ENCODE measurements around the gene SPG7.
"Not testable (repeated sequence)": the region's sequence is repeated elsewhere in the genome, so short reads cannot be mapped to it uniquely, and the experiment has no call there.

Gene SPG7

DNA sequence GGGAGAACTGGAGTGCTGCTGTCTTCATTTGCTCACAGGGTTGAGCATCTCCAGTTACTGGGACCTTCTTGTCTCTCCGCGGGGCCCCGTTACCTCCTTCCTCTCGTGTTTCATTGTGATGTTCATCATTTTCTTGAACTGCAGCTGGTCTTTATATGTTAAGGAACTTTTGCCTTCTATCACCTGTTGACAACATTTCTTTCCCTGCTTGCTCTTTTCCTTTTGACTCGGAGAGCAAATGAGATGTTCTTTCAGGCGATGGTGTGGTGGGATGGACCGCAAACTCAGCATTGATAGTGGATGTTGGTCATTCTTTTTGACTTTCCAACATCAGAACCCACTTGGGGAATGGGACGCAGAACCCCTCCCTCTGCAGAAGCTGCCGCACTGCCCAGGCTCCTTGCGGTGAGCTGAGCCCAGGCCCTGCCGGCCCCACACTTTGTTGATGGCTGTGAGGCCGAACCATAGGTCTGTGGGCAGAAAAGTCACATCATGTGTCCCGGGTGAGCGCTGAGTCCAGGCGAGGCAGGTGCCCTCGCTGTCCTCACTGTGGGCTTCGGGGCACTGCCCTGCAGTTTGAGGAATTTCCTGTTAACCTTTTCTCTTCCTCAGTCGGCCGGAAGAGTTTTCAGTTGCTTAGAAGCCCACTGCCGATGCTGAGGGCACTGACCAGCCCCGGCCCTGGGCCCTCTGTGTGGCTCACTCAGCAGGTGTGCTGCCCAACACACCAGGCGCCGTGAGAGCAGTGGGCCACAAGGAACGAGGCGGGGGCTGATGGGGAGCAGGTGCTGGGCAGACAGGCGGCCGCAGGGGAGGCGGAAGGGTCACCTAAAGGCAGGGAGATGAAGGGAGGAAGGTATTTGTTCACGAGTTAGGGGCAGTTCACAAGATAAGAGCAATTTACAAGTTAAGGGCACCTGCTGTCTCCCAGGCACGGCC, 59.7 kb downstream of the SPG7 start:
- ChIA-PET CTCF (no interaction called here), POLR2A (no interaction called here)
- no peak for TF ChIP-seq HDGF (IDR thresholded peaks at IDR 0.05; ENCODE audit: borderline replicate concordance)
- TF ChIP-seq FOXA1 (IDR thresholded peaks at IDR 0.05), result no peak
- DNase-seq (ENCODE audit: extremely low spot score), result no peak

DNA sequence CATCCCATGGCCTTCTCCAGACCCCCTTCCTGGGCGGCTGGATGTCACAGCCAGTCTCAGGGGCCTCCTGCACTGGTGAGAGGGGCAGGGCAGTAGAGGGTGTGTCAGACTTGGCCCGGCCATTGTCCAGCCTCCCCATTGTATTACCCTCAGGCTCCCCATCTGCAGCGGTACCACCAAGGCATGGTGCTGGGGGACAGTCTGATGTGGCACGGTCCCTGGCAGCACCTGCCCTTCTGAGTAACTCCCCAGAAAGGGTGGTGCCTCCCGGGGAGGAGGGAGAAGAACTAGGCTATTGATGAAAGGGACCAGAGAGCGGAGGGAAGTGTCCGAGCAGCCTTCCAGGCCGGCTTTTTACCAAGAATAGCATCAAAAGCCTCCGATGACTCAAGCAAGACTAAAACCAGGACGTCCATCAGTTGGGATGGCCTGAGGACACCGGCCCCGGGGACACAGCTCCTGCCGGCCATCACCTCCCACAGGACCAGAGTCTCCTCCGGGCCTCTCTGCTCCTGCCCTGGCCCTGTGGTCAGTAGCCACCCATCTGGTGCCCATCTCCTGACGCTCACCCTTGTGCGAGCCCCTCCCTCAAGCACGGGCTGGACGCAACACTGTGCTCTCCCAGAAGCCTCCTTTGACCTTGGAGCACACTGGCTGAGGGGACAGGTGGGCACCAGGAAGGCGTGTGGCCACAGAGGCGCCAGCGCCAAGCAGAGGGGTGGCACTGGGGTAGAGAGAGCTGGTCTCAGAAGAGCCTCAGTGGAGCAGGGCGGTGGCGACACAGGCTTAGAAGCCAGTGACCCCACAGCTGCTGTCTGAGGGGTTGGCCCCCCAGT, 61.5 kb downstream of the SPG7 start:
- no peak for DNase-seq (ENCODE audit: extremely low spot score)
- TF ChIP-seq ARNT (IDR thresholded peaks at IDR 0.05) (no peak), SUZ12 (IDR thresholded peaks at IDR 0.05) (no peak), BHLHE40 (IDR thresholded peaks at IDR 0.05; ENCODE audit: borderline replicate concordance) (no peak), ELF4 (IDR thresholded peaks at IDR 0.05) (no peak), ZNF384 (IDR thresholded peaks at IDR 0.05) (no peak)
- TF ChIP-seq, protein P1, sequence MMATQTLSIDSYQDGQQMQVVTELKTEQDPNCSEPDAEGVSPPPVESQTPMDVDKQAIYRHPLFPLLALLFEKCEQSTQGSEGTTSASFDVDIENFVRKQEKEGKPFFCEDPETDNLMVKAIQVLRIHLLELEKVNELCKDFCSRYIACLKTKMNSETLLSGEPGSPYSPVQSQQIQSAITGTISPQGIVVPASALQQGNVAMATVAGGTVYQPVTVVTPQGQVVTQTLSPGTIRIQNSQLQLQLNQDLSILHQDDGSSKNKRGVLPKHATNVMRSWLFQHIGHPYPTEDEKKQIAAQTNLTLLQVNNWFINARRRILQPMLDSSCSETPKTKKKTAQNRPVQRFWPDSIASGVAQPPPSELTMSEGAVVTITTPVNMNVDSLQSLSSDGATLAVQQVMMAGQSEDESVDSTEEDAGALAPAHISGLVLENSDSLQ (IDR thresholded peaks at IDR 0.05), result no peak
- CTCF ChIA-PET, result no interaction called here
- POLR2A ChIA-PET, result no interaction called here

DNA sequence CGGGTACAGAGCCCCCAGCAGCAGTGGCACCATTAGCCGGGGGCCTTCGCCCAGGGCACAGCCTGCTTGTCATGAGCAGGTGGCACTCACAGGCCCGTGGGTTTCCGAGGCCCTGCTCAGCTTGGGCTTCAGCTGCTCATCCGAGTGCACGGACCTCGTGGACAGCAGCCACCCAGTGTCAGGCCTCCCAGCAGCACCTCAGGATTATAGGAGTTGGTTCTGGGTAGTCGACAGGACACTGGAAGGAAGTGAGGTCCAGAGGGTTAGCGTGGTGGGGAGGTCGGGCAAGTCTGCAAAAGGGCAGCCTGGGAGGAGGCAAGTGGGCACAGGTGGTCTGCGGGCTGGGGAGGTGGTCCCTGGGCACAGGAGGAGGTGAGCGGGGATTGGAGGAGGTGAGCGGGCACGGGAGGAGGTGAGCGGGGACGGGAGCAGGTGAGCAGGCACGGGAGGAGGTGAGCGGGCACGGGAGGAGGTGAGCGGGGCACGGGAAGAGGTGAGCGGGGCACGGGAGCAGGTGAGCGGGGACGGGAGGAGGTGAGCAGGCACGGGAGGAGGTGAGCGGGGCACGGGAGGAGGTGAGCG, 62.2 kb downstream of the SPG7 start:
- TF ChIP-seq NFRKB (IDR thresholded peaks at IDR 0.05) (no peak), LEF1 (IDR thresholded peaks at IDR 0.05; ENCODE audit: borderline replicate concordance) (no peak), ARNT (IDR thresholded peaks at IDR 0.05) (no peak), L3MBTL2 (conservative IDR thresholded peaks at IDR 0.05) (no peak), FOXM1 (IDR thresholded peaks at IDR 0.05; ENCODE audit: borderline replicate concordance) (no peak), FOXK2 (IDR thresholded peaks at IDR 0.05) (no peak), SP1 (IDR thresholded peaks at IDR 0.05) (no peak), TARDBP (IDR thresholded peaks at IDR 0.05) (no peak), ELF4 (IDR thresholded peaks at IDR 0.05) (no peak), CTBP1 (IDR thresholded peaks at IDR 0.05; ENCODE audit: borderline replicate concordance) (no peak), HDGF (IDR thresholded peaks at IDR 0.05; ENCODE audit: borderline replicate concordance) (no peak), ZNF384 (IDR thresholded peaks at IDR 0.05) (no peak), SUZ12 (IDR thresholded peaks at IDR 0.05) (no peak)
- TF ChIP-seq, protein P1 (IDR thresholded peaks at IDR 0.05), result no peak
- DNase-seq (ENCODE audit: extremely low spot score), result no peak
- ChIA-PET CTCF (no interaction called here), POLR2A (no interaction called here)

DNA sequence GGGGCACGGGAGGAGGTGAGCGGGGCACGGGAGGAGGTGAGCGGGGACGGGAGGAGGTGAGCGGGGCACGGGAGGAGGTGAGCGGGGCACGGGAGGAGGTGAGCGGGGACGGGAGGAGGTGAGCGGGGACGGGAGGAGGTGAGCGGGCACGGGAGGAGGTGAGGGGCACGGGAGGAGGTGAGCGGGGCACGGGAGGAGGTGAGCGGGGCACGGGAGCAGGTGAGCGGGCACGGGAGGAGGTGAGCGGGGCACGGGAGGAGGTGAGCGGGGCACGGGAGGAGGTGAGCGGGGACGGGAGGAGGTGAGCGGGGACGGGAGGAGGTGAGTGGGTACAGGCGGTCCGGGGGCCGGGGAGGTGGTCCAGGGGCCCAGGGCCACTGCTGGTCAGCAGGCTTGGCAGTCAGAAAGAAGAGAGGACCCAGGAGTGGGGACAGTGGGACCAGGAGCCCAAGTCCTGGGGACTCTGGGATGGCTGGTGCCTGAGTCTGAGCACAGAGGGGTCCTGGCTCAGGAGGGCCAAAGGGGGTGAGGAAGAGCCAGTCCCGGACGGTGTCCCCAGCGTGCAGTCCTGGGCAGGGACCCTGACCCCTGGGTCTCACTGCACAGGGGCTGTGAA, 62.9 kb downstream of the SPG7 start:
- DNase-seq (ENCODE audit: extremely low spot score); POLR2A ChIA-PET; CTCF ChIA-PET: not testable (repeated sequence)

DNA sequence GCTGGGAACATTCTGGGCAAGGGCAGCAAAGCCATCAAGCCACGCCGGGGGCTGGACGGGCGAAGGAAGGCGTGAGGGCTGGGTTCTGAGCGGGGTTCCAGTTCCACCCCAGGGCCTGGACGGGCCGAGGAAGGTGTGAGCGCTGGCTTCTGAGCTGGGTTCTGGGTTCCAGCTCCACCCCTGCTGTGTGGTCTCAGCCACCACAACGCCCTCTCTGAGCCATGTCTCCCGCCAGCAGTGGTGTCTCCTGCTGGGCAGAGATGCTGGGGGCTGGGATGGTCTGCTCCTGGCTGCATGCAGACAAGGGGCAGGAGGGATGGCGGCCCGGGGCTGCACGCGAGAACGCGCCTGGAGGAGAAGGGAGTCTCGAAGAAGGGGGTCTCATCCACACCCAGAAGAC, 63.4 kb downstream of the SPG7 start:
- DNase-seq (ENCODE audit: extremely low spot score), result no peak
- ChIA-PET POLR2A (no interaction called here), CTCF (no interaction called here)
- TF ChIP-seq HDGF (IDR thresholded peaks at IDR 0.05; ENCODE audit: borderline replicate concordance), result no peak
- TF ChIP-seq NFRKB (IDR thresholded peaks at IDR 0.05), result no peak
- TF ChIP-seq CTBP1 (IDR thresholded peaks at IDR 0.05; ENCODE audit: borderline replicate concordance), result no peak
- no peak for TF ChIP-seq BHLHE40 (IDR thresholded peaks at IDR 0.05; ENCODE audit: borderline replicate concordance)
- no peak for TF ChIP-seq LEF1 (IDR thresholded peaks at IDR 0.05; ENCODE audit: borderline replicate concordance)
- no peak for TF ChIP-seq TARDBP (IDR thresholded peaks at IDR 0.05)
- TF ChIP-seq L3MBTL2 (conservative IDR thresholded peaks at IDR 0.05), result no peak
- TF ChIP-seq SUZ12 (IDR thresholded peaks at IDR 0.05), result no peak
- TF ChIP-seq ELF4 (IDR thresholded peaks at IDR 0.05), result no peak
- no peak for TF ChIP-seq ARNT (IDR thresholded peaks at IDR 0.05)
- TF ChIP-seq, protein P1 (IDR thresholded peaks at IDR 0.05), result no peak
- no peak for TF ChIP-seq FOXK2 (IDR thresholded peaks at IDR 0.05)
- TF ChIP-seq FOXM1 (IDR thresholded peaks at IDR 0.05; ENCODE audit: borderline replicate concordance), result no peak
- TF ChIP-seq SP1 (IDR thresholded peaks at IDR 0.05), result no peak
- no peak for TF ChIP-seq FOXA1 (IDR thresholded peaks at IDR 0.05)
- no peak for TF ChIP-seq ZNF384 (IDR thresholded peaks at IDR 0.05)

DNA sequence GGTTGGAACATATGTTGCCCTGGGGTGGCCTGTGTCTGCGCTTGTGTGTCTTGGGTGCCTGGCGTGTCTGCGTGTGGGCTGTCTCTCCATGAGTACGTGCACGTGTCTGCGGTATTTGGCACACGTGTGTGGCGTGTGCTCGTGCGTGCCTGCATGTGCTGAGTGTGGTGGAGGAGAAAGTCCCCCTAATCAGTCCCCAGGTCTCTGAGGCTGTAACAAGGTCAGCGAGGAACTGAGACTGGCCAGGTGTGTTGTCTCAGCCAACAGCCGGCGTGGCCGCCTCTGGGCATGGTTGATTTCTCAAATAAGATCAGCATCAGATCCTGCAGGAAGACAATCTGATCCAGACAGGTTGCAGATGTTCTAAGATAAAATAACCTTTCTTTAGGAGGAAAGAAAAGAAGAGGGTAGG, 63.9 kb downstream of the SPG7 start:
- ChIA-PET POLR2A (no interaction called here), CTCF (no interaction called here)
- no peak for TF ChIP-seq HDGF (IDR thresholded peaks at IDR 0.05; ENCODE audit: borderline replicate concordance)
- TF ChIP-seq L3MBTL2 (conservative IDR thresholded peaks at IDR 0.05), result no peak
- no peak for TF ChIP-seq NFRKB (IDR thresholded peaks at IDR 0.05)
- TF ChIP-seq FOXA1 (IDR thresholded peaks at IDR 0.05), result no peak
- TF ChIP-seq CTBP1 (IDR thresholded peaks at IDR 0.05; ENCODE audit: borderline replicate concordance), result no peak
- no peak for TF ChIP-seq ZNF384 (IDR thresholded peaks at IDR 0.05)
- no peak for TF ChIP-seq FOXK2 (IDR thresholded peaks at IDR 0.05)
- TF ChIP-seq ARNT (IDR thresholded peaks at IDR 0.05), result no peak
- TF ChIP-seq SP1 (IDR thresholded peaks at IDR 0.05), result no peak
- TF ChIP-seq ELF4 (IDR thresholded peaks at IDR 0.05), result no peak
- no peak for TF ChIP-seq LEF1 (IDR thresholded peaks at IDR 0.05; ENCODE audit: borderline replicate concordance)
- no peak for TF ChIP-seq SUZ12 (IDR thresholded peaks at IDR 0.05)
- TF ChIP-seq, protein P1 (IDR thresholded peaks at IDR 0.05), result no peak
- DNase-seq (ENCODE audit: extremely low spot score), result no peak
